A673 (cell line): ENCODE results near the gene TNIP3.

ENCODE experiments used
- EZH2 ChIP-seq: fragments of 200-600 bp; sonication (generic); IDR thresholded peaks from 2 replicates; pipeline ENCODE4 v1.6.1; 2017; ENCODE audit warnings: borderline replicate concordance, low read depth, mild to moderate bottlenecking, mixed read lengths, antibody characterized with exemption, low read length; ENCODE audit not compliant: poor library complexity, severe bottlenecking
- TF ChIP-seq, protein P1 (sequence below): fragments of 300-800, 200-600 bp; sonication (generic); conservative IDR thresholded peaks from 2 replicates; pipeline ENCODE4 v1.5.1; 2017; ENCODE audit warnings: low read depth, mild to moderate bottlenecking, antibody characterized with exemption, low read length, moderate library complexity, mixed read lengths

GRCh38 chr4:121154103-121154515 is 10.0 kb downstream of the TNIP3 start:
- TF ChIP-seq, protein P1, sequence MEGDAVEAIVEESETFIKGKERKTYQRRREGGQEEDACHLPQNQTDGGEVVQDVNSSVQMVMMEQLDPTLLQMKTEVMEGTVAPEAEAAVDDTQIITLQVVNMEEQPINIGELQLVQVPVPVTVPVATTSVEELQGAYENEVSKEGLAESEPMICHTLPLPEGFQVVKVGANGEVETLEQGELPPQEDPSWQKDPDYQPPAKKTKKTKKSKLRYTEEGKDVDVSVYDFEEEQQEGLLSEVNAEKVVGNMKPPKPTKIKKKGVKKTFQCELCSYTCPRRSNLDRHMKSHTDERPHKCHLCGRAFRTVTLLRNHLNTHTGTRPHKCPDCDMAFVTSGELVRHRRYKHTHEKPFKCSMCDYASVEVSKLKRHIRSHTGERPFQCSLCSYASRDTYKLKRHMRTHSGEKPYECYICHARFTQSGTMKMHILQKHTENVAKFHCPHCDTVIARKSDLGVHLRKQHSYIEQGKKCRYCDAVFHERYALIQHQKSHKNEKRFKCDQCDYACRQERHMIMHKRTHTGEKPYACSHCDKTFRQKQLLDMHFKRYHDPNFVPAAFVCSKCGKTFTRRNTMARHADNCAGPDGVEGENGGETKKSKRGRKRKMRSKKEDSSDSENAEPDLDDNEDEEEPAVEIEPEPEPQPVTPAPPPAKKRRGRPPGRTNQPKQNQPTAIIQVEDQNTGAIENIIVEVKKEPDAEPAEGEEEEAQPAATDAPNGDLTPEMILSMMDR: no peak
- TF ChIP-seq EZH2: no peak
